PC-3 (cell line): ENCODE measurements around the gene EXOC4.

Experiments
- CTCF ChIP-seq: fragments of 300-600 bp; sonication (generic); conservative IDR thresholded peaks from 2 replicates; pipeline ENCODE4 v1.5.1; 2017; ENCODE audit warnings: antibody characterized with exemption, low read depth, mild to moderate bottlenecking, low read length
- EZH2 ChIP-seq: fragments of 300-600 bp; sonication (generic); IDR thresholded peaks from one replicate; pipeline ENCODE4 v1.6.1; 2017; ENCODE audit warnings: antibody characterized with exemption, mild to moderate bottlenecking, low read length; ENCODE audit not compliant: unreplicated experiment

GRCh38 chr7:133491846-133492652, 239.2 kb downstream of the EXOC4 start:
- TF ChIP-seq CTCF (no peak), EZH2 (no peak)
